ENCODE results near the gene FIGNL2. TPM values are rescaled to one million over a fixed set of nuclear protein-coding genes. Genes with fewer than 3 reads are reported as not detected.

FIGNL2 gene
- total and polyA plus RNA-seq, 11 donors = 0.13 to 0.93 (median 0.35) TPM

DNA sequence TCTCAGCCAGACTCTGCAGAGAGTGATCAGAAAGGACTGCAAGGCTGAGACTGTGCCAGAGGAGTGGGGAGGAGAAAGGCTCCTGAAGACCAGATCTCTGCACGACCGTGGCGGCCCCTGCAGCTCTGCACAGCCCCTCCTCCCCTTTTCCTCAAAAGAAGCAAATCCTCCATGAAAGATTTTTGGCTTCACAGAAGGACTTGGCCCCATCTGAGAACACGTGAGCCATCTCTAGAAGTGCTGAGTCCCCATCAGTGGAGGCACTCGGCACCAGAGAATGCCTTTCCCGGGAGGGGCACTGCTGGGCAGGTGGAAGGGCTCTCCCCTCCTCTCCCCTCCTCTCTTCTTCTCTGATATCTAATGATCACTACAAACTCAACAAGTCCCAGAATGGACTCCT lies 6.8 kb downstream of the FIGNL2 start:
- WGBS, 4 donors = 57 to 75% (median 64%) methylated on average over 6 of the region's 6 CpGs
- no peak overlapping the region for H3K27ac ChIP-seq
- H3K4me3 ChIP-seq = no peak overlapping the region
- no peaks in the 10 kb centered on the region for H3K36me3 ChIP-seq
- H3K9me3 ChIP-seq = no peaks in the 10 kb centered on the region
- no peak for DNase-seq
- H3K4me1 ChIP-seq = peaks cover 0 to 28% (median 19%) of the 10 kb centered on the region in 12 donors
- intact Hi-C loops (cut with DNase I) = no loop called here
- peaks cover 0 to 36% (median 16%) of the 10 kb centered on the region in 9 donors for H3K27me3 ChIP-seq
- no peak for ATAC-seq
- no peak for TF ChIP-seq POLR2A (IDR thresholded peaks at IDR 0.05)
- TF ChIP-seq, protein P1, sequence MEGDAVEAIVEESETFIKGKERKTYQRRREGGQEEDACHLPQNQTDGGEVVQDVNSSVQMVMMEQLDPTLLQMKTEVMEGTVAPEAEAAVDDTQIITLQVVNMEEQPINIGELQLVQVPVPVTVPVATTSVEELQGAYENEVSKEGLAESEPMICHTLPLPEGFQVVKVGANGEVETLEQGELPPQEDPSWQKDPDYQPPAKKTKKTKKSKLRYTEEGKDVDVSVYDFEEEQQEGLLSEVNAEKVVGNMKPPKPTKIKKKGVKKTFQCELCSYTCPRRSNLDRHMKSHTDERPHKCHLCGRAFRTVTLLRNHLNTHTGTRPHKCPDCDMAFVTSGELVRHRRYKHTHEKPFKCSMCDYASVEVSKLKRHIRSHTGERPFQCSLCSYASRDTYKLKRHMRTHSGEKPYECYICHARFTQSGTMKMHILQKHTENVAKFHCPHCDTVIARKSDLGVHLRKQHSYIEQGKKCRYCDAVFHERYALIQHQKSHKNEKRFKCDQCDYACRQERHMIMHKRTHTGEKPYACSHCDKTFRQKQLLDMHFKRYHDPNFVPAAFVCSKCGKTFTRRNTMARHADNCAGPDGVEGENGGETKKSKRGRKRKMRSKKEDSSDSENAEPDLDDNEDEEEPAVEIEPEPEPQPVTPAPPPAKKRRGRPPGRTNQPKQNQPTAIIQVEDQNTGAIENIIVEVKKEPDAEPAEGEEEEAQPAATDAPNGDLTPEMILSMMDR (IDR thresholded peaks at IDR 0.05) = no peak

DNA sequence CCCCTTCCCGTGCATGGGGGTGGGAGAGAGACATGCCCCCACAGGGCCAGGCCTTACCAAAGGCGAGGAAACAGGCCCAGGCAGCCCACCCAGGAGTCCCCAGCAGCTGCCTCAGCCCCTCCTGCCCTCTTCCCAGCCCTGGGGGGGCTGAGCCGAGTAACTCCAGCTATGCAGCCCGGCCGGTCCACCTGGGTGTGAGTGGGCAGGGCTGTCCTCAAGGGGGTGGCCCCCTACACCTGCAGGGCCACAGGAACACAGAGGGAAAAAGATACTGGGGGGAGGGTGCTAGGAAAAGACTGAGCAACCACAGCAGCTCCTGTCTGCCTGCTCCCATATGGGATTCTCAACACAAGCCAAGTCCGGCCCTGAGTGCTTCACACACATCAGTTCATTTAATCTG lies 7.6 kb downstream of the FIGNL2 start:
- no peak overlapping the region for H3K27ac ChIP-seq
- H3K4me3 ChIP-seq = no peak overlapping the region
- H3K36me3 ChIP-seq = no peaks in the 10 kb centered on the region
- peaks cover 0 to 29% (median 8%) of the 10 kb centered on the region in 9 donors for H3K27me3 ChIP-seq
- ATAC-seq = no peak
- TF ChIP-seq, protein P1 (IDR thresholded peaks at IDR 0.05) = no peak
- no peak for TF ChIP-seq POLR2A (IDR thresholded peaks at IDR 0.05)
- H3K4me1 ChIP-seq = peaks cover 0 to 21% (median 13%) of the 10 kb centered on the region in 12 donors
- WGBS, 4 donors = 95 to 100% (median 98%) methylated on average over 3 to 6 of the region's 6 CpGs
- intact Hi-C loops (cut with DNase I) = no loop called here
- no peaks in the 10 kb centered on the region for H3K9me3 ChIP-seq
- no peak for DNase-seq

DNA sequence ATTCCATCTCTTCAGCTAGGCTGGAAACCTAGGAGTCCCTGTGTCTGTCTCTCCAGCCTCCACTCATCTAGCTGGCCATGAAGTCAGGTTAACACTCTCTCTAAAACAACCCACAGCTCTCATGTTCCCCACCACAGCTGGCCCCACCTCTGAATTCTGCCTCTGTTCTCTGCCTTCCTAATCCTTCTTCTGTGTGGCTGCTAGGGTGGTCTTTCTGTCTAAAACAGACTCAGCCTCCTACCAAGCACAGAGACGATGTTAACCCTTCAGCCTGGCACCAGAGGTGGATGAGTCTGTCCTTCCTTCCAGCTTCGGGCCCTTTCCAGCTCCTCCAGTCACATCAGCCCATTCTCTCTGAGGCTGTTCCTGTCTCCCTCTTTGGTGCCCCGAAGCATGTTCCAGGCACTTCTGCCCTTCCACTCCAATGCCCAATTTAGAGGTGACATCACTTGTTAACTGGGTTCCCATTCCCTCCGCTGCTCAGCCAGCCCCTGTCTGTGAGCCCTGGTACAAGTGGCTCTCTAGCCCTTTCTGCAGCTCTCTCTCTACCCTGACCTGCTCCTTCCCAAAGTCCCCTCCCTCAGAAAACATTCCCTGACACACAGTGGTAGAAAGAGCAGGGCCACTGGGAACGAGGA lies 9.1 kb downstream of the FIGNL2 start:
- no peaks in the 10 kb centered on the region for H3K9me3 ChIP-seq
- ATAC-seq (peak; percentile 21 to 73 (median 63)), DNase-seq (no peak)
- H3K4me1 ChIP-seq = peaks cover 0 to 24% (median 13%) of the 10 kb centered on the region in 12 donors
- H3K36me3 ChIP-seq = no peaks in the 10 kb centered on the region
- 58 to 63% (median 61%) methylated on average over 5 of the region's 5 CpGs for WGBS, 4 donors
- no peak overlapping the region for H3K4me3 ChIP-seq
- intact Hi-C loops (cut with DNase I) = no loop called here
- TF ChIP-seq POLR2A (IDR thresholded peaks at IDR 0.05) = no peak
- TF ChIP-seq, protein P1 (IDR thresholded peaks at IDR 0.05) = no peak
- H3K27ac ChIP-seq = no peak overlapping the region
- H3K27me3 ChIP-seq = peaks cover 0 to 14% (median 0%) of the 10 kb centered on the region in 9 donors

GRCh38 chr12:51838762-51839161 lies 9.8 kb downstream of the FIGNL2 start:
- H3K4me3 ChIP-seq = no peak overlapping the region
- intact Hi-C loops (cut with DNase I) = no loop called here
- 27 to 41% (median 36%) methylated on average over 2 to 4 of the region's 4 CpGs for WGBS, 4 donors
- H3K9me3 ChIP-seq = no peaks in the 10 kb centered on the region
- no peaks in the 10 kb centered on the region for H3K36me3 ChIP-seq
- peak in 1 of 5 donors; percentile 45 for DNase-seq
- peak in 1 of 4 donors; percentile 63 for ATAC-seq
- no peak overlapping the region for H3K27ac ChIP-seq
- TF ChIP-seq POLR2A (IDR thresholded peaks at IDR 0.05) = no peak
- TF ChIP-seq, protein P1 (IDR thresholded peaks at IDR 0.05) = no peak
- peaks cover 0 to 26% (median 13%) of the 10 kb centered on the region in 12 donors for H3K4me1 ChIP-seq
- peaks cover 0 to 10% (median 0%) of the 10 kb centered on the region in 9 donors for H3K27me3 ChIP-seq
